Esophagus muscularis mucosa (tissue), 4 donors: ENCODE results near the gene DVL3.

Experiments used
- CTCF ChIP-seq, 3 experiments: fragments of 200-600 bp in 2 of 3; fragments of 450-650 bp in 1 of 3; sonication (generic) in 2 of 3; IDR thresholded peaks; one replicate each; pipeline ENCODE4 v1.5.1; 2017 to 2019; ENCODE audit warnings: antibody characterized with exemption in 3 of 3, mild to moderate bottlenecking in 2 of 3, moderate library complexity in 1 of 3
- EP300 ChIP-seq: sonication (generic); formaldehyde crosslinking; IDR thresholded peaks from one replicate; pipeline ENCODE4 v1.6.1; 2017; ENCODE audit warnings: antibody characterized with exemption
- POLR2A ChIP-seq: fragments of 450-650 bp; IDR thresholded peaks from one replicate; pipeline ENCODE4 v1.6.1; 2017; ENCODE audit warnings: antibody characterized with exemption, moderate library complexity, mild to moderate bottlenecking, low read depth
- POLR2AphosphoS5 ChIP-seq, 2 donors: sonication (generic); formaldehyde crosslinking; IDR thresholded peaks; one replicate each; pipeline ENCODE4 v1.6.1; 2017; ENCODE audit warnings: antibody characterized with exemption in 2 of 2

- TF ChIP-seq CTCF (IDR thresholded peaks at IDR 0.05) (no peak), POLR2A (no peak), EP300 (no peak), POLR2AphosphoS5 (IDR thresholded peaks at IDR 0.05) (no peak)
These were observed 22.2 kb upstream of the DVL3 start for GRCh38 chr3:184132945-184133344.
